ENCODE measurements around the gene SNAPC4.

DNA sequence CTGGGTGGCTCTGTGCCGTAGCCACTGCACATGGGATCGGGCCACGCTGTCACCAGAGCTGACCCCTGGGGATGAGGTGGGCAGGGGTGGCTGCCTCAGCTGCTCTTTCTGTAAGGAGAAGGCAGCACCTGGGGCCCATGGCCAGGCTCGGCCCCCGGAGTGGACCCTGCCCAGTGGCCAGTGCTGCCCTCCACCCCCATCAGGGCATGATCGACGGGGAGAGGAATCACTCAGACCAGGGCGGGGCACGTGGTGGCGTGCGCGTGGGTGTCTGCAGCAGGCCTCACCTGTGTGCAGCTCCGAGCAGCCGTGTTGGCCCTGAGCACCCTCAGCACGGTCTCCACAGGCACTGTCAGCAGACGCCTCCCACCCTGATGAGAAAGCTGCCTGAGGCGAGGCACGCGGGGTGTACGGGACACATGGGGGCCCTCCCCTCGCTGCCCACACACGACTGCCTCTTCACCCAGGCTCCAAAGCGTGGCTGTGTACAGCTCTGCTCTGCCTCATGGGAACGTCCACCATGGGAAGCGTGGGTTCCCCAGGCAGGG is 17.9 kb downstream of the SNAPC4 start:
- TF ChIP-seq, protein P1, sequence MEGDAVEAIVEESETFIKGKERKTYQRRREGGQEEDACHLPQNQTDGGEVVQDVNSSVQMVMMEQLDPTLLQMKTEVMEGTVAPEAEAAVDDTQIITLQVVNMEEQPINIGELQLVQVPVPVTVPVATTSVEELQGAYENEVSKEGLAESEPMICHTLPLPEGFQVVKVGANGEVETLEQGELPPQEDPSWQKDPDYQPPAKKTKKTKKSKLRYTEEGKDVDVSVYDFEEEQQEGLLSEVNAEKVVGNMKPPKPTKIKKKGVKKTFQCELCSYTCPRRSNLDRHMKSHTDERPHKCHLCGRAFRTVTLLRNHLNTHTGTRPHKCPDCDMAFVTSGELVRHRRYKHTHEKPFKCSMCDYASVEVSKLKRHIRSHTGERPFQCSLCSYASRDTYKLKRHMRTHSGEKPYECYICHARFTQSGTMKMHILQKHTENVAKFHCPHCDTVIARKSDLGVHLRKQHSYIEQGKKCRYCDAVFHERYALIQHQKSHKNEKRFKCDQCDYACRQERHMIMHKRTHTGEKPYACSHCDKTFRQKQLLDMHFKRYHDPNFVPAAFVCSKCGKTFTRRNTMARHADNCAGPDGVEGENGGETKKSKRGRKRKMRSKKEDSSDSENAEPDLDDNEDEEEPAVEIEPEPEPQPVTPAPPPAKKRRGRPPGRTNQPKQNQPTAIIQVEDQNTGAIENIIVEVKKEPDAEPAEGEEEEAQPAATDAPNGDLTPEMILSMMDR (IDR thresholded peaks at IDR 0.05 in 8 of 11, conservative IDR thresholded peaks at IDR 0.05 in 3 of 11): no peak
- TF ChIP-seq POLR2A (IDR thresholded peaks at IDR 0.05): no peak
- no peak for TF ChIP-seq POLR2AphosphoS5 (IDR thresholded peaks at IDR 0.05)
